MCF 10A (cell line): ENCODE results near the gene ADAMTS18. TPM values are rescaled to one million over a fixed set of nuclear protein-coding genes. Genes with fewer than 3 reads are reported as not detected.

Source experiments
- BruUV-seq: library from RNA; stranded (reverse); fragments of 400-500 nt; replicated peaks from 2 replicates; lab custom pipeline; 2021; lab: Mats Ljungman, UMichigan
- CTCF ChIA-PET: fragments of 300-600 bp; sonication (Branson Sonifier 250); formaldehyde crosslinking; extraction: SDS; loops from one replicate; lab custom pipeline; 2021; ENCODE audit warnings: antibody characterized with exemption, inconsistent platforms; lab: Yijun Ruan, JAX
- POLR2A ChIA-PET: fragments of 300-600, 350-650 bp; sonication (Branson Sonifier 250); formaldehyde crosslinking; extraction: SDS; loops from one replicate; lab custom pipeline; 2020; ENCODE audit warnings: antibody characterized with exemption, inconsistent platforms; lab: Yijun Ruan, JAX
- DNase-seq: peaks from one replicate; pipeline ENCODE4 v3.0.0-alpha.2; 2018; ENCODE audit not compliant: unreplicated experiment
- H3K27ac Mint-ChIP-seq: one replicate; pipeline ENCODE4 v1.8.0; 2022; ENCODE audit warnings: mild to moderate bottlenecking, low read depth, mixed read lengths; ENCODE audit not compliant: unreplicated experiment
- H3K27me3 Mint-ChIP-seq: one replicate; pipeline ENCODE4 v1.8.0; 2022; ENCODE audit warnings: mixed read lengths; ENCODE audit not compliant: insufficient read depth, unreplicated experiment
- H3K36me3 Mint-ChIP-seq: one replicate; pipeline ENCODE4 v1.8.0; 2022; ENCODE audit warnings: mild to moderate bottlenecking, moderate library complexity, mixed read lengths; ENCODE audit not compliant: insufficient read depth, unreplicated experiment
- H3K4me1 Mint-ChIP-seq: one replicate; pipeline ENCODE4 v1.8.0; 2022; ENCODE audit warnings: mixed read lengths; ENCODE audit not compliant: insufficient read depth, unreplicated experiment
- H3K4me3 Mint-ChIP-seq: one replicate; pipeline ENCODE4 v1.8.0; 2022; ENCODE audit warnings: mild to moderate bottlenecking, moderate library complexity, mixed read lengths; ENCODE audit not compliant: unreplicated experiment
- H3K9me3 Mint-ChIP-seq: one replicate; pipeline ENCODE4 v1.8.0; 2022; ENCODE audit warnings: mixed read lengths; ENCODE audit not compliant: unreplicated experiment
- intact Hi-C: fragments of 100-400 bp; cut with micrococcal nuclease; formaldehyde crosslinking; loops from 2 replicates; pipeline ENCODE4 v1.14.1; 2022
- total RNA-seq: library from RNA; stranded (reverse); gene quantifications from 2 replicates; pipeline ENCODE4 v1.2.3, GENCODE V29; 2022
- TF ChIP-seq, protein P1 (sequence below): fragments of 200-600 bp; IDR thresholded peaks from one replicate; pipeline ENCODE4 v1.8.0; 2022; ENCODE audit warnings: antibody characterized with exemption, mild to moderate bottlenecking; ENCODE audit not compliant: unreplicated experiment

The ADAMTS18 gene
- total RNA-seq, 1 experiment from 2014 or later = not detected

GRCh38 chr16:77399066-77399465 lies 35.8 kb downstream of the ADAMTS18 start:
- CTCF ChIA-PET = interaction anchor here (1.0 to 1.2 kb wide), 2 partner anchors 11 to 163 kb away, joined by 3 read pairs; no protein-coding TSS in a partner anchor
- TF ChIP-seq, protein P1, sequence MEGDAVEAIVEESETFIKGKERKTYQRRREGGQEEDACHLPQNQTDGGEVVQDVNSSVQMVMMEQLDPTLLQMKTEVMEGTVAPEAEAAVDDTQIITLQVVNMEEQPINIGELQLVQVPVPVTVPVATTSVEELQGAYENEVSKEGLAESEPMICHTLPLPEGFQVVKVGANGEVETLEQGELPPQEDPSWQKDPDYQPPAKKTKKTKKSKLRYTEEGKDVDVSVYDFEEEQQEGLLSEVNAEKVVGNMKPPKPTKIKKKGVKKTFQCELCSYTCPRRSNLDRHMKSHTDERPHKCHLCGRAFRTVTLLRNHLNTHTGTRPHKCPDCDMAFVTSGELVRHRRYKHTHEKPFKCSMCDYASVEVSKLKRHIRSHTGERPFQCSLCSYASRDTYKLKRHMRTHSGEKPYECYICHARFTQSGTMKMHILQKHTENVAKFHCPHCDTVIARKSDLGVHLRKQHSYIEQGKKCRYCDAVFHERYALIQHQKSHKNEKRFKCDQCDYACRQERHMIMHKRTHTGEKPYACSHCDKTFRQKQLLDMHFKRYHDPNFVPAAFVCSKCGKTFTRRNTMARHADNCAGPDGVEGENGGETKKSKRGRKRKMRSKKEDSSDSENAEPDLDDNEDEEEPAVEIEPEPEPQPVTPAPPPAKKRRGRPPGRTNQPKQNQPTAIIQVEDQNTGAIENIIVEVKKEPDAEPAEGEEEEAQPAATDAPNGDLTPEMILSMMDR = no peak
- POLR2A ChIA-PET = no interaction called here
- H3K4me1 Mint-ChIP-seq = peaks cover 6% of the 10 kb centered on the region
- no peaks in the 10 kb centered on the region for H3K9me3 Mint-ChIP-seq
- BruUV-seq = no TSS peak
- no peak overlapping the region for H3K4me3 Mint-ChIP-seq
- H3K27me3 Mint-ChIP-seq = no peaks in the 10 kb centered on the region
- intact Hi-C loops = no loop called here
- H3K36me3 Mint-ChIP-seq = no peaks in the 10 kb centered on the region
- no peak overlapping the region for H3K27ac Mint-ChIP-seq
- no peak for DNase-seq

DNA sequence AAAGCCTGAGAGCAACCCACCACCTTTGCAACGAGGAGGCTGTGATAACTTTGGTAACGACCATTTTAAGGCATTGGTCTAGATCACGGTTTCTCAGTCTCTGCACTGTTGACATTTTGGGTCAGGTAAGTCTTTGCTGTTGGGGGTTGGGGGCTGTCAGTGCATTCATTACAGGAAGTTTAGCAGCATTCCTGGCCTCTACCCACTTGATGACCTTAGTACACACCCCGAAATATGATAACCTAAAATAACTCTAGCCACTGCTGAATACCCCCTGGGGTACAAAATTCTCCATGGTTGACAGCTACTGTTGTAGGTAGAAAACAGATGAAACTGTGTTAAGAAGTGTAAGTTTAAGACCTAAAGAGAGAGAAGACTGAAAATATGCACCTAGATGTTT lies 36.3 kb downstream of the ADAMTS18 start:
- Mint-ChIP-seq H3K9me3 (no peaks in the 10 kb centered on the region), H3K4me1 (peaks cover 6% of the 10 kb centered on the region), H3K27me3 (no peaks in the 10 kb centered on the region), H3K4me3 (no peak overlapping the region), H3K27ac (no peak overlapping the region), H3K36me3 (no peaks in the 10 kb centered on the region)
- POLR2A ChIA-PET = no interaction called here
- TF ChIP-seq, protein P1 = no peak
- no peak for DNase-seq
- CTCF ChIA-PET = no interaction called here
- BruUV-seq = no TSS peak
- intact Hi-C loops = no loop called here

GRCh38 chr16:77396461-77396860 lies 38.4 kb downstream of the ADAMTS18 start:
- H3K27ac Mint-ChIP-seq = no peak overlapping the region
- peaks cover 10% of the 10 kb centered on the region for H3K27me3 Mint-ChIP-seq

GRCh38 chr16:77394699-77395098 lies 40.1 kb downstream of the ADAMTS18 start:
- H3K4me1 Mint-ChIP-seq = peaks cover 6% of the 10 kb centered on the region
- no peak overlapping the region for H3K4me3 Mint-ChIP-seq
- peaks cover 11% of the 10 kb centered on the region for H3K27me3 Mint-ChIP-seq
- CTCF ChIA-PET = no interaction called here
- TF ChIP-seq, protein P1 = no peak
- intact Hi-C loops = no loop called here
- H3K27ac Mint-ChIP-seq = no peak overlapping the region
- no peaks in the 10 kb centered on the region for H3K36me3 Mint-ChIP-seq
- POLR2A ChIA-PET = interaction anchor here (1.2 kb wide), 1 partner anchor 10 kb away, joined by 5 read pairs; no protein-coding TSS in a partner anchor
- H3K9me3 Mint-ChIP-seq = no peaks in the 10 kb centered on the region
- DNase-seq = no peak
- no TSS peak for BruUV-seq

More at GRCh38 chr16:77396461-77396860, 38.4 kb downstream of the ADAMTS18 start:
- no TSS peak for BruUV-seq
- TF ChIP-seq, protein P1 = no peak
- intact Hi-C loops = no loop called here
- POLR2A ChIA-PET = interaction anchor here (0.6 kb wide), 1 partner anchor 16 kb away, joined by 3 read pairs; no protein-coding TSS in a partner anchor
- CTCF ChIA-PET = interaction anchor here (0.6 kb wide), 1 partner anchor 111 kb away, joined by 3 read pairs; no protein-coding TSS in a partner anchor
- Mint-ChIP-seq H3K4me3 (no peak overlapping the region), H3K9me3 (no peaks in the 10 kb centered on the region), H3K36me3 (no peaks in the 10 kb centered on the region), H3K4me1 (peaks cover 6% of the 10 kb centered on the region)
- DNase-seq = no peak
